Vagina (tissue), 2 donors: ENCODE measurements around the gene EXPH5. TPM values are rescaled to one million over a fixed set of nuclear protein-coding genes. Genes with fewer than 3 reads are reported as not detected.
A peak's percentile ranks its signal among the peaks of the same experiment; 100 is the strongest.
"Not testable (repeated sequence)": the region's sequence is repeated elsewhere in the genome, so short reads cannot be mapped to it uniquely, and the experiment has no call there.

Experiments
- DNase-seq, 2 donors: peaks; one replicate each; pipeline ENCODE4 v3.0.0-alpha.2; 2017; ENCODE audit errors: extremely low spot score in 2 of 2
- H3K27ac ChIP-seq: fragments of 200-600 bp; sonication (generic); one replicate; pipeline ENCODE4 v1.5.1; 2019
- H3K27me3 ChIP-seq: fragments of 200-600 bp; sonication (generic); one replicate; pipeline ENCODE4 v1.5.1; 2019
- H3K36me3 ChIP-seq, 2 donors: fragments of 200-600 bp; sonication (generic); one replicate each; pipeline ENCODE4 v1.5.1; 2017 to 2019
- H3K4me1 ChIP-seq: fragments of 200-600 bp; sonication (generic); one replicate; pipeline ENCODE4 v1.5.1; 2019
- H3K4me3 ChIP-seq, 2 donors: fragments of 200-600 bp; sonication (generic); 1 replicate in 1 of 2; 2 replicates in 1 of 2; pipeline ENCODE4 v1.5.1; 2016 to 2019
- H3K9me3 ChIP-seq: fragments of 200-600 bp; sonication (generic); one replicate; pipeline ENCODE4 v1.5.1; 2019
- CTCF ChIP-seq, 3 experiments: fragments of 450-650 bp in 2 of 3; fragments of 200-600 bp in 1 of 3; sonication (generic) in 1 of 3; IDR thresholded peaks; one replicate each; pipeline ENCODE4 v1.5.1; 2017 to 2019; ENCODE audit warnings: antibody characterized with exemption in 3 of 3, mild to moderate bottlenecking in 2 of 3, moderate library complexity in 2 of 3
- POLR2A ChIP-seq, 2 donors: fragments of 450-650 bp; IDR thresholded peaks; one replicate each; pipeline ENCODE4 v1.6.1; 2017; ENCODE audit warnings: antibody characterized with exemption in 2 of 2, mild to moderate bottlenecking in 2 of 2, moderate library complexity in 2 of 2
- POLR2AphosphoS5 ChIP-seq, 2 donors: sonication (generic); formaldehyde crosslinking; IDR thresholded peaks; one replicate each; pipeline ENCODE4 v1.9.0; 2017; ENCODE audit warnings: antibody characterized with exemption in 2 of 2, mild to moderate bottlenecking in 2 of 2, low read depth in 1 of 2; ENCODE audit not compliant: insufficient read depth in 1 of 2
- intact Hi-C: fragments of 100-400 bp; cut with DNase I; formaldehyde crosslinking; loops from one replicate; pipeline ENCODE4 v1.15.1; 2023
- total RNA-seq: library from RNA; depleted of rRNA; stranded (reverse); fragments of >200 nt; gene quantifications from one replicate; pipeline ENCODE4 v1.2.3, GENCODE V29; 2016

The EXPH5 gene
- total RNA-seq: 16.7 TPM

GRCh38 chr11:108593214-108593922 lies at the start of gene EXPH5:
Gene EXPH5, minus strand, starts transcription at chr11:108593768. Its CDS starts 232 bp downstream, at chr11:108593536.
- intact Hi-C loops: no loop called here
- peaks cover 8% of the 10 kb centered on the region for H3K4me1 ChIP-seq
- peak within 1 kb of the TSS; percentile 32 for H3K27ac ChIP-seq
- no peaks in the 10 kb centered on the region for H3K36me3 ChIP-seq
- no peaks in the 10 kb centered on the region for H3K9me3 ChIP-seq
- peak in 1 of 2 donors; percentile 92 for DNase-seq
- no peaks in the 10 kb centered on the region for H3K27me3 ChIP-seq
- TF ChIP-seq POLR2AphosphoS5 (IDR thresholded peaks at IDR 0.05; ENCODE audit: insufficient read depth in 1 of 2, low read depth in 1 of 2): peak; percentile 35 to 41
- TF ChIP-seq POLR2A (IDR thresholded peaks at IDR 0.05): peak in 1 of 2 donors; percentile 27
- no peak for TF ChIP-seq CTCF (IDR thresholded peaks at IDR 0.05)
- H3K4me3 ChIP-seq: peak within 1 kb of the TSS; percentile 56 to 68

GRCh38 chr11:108641752-108642151 lies 48.2 kb upstream of the EXPH5 start:
- H3K27ac ChIP-seq, intact Hi-C loops, H3K36me3 ChIP-seq, H3K4me3 ChIP-seq, H3K4me1 ChIP-seq, H3K27me3 ChIP-seq, H3K9me3 ChIP-seq, DNase-seq: not testable (repeated sequence)

GRCh38 chr11:108639146-108639545 lies 45.6 kb upstream of the EXPH5 start:
- Histone ChIP-seq H3K27me3 (no peaks in the 10 kb centered on the region), H3K27ac (no peak overlapping the region), H3K36me3 (no peaks in the 10 kb centered on the region), H3K4me1 (no peaks in the 10 kb centered on the region), H3K9me3 (no peaks in the 10 kb centered on the region), H3K4me3 (no peak overlapping the region)
- intact Hi-C loops: no loop called here
- TF ChIP-seq POLR2AphosphoS5 (IDR thresholded peaks at IDR 0.05; ENCODE audit: insufficient read depth in 1 of 2, low read depth in 1 of 2) (no peak), CTCF (IDR thresholded peaks at IDR 0.05) (no peak), POLR2A (IDR thresholded peaks at IDR 0.05) (no peak)
- no peak for DNase-seq

- no peak for DNase-seq
- Histone ChIP-seq H3K36me3 (no peaks in the 10 kb centered on the region), H3K9me3 (no peaks in the 10 kb centered on the region), H3K27me3 (no peaks in the 10 kb centered on the region), H3K27ac (no peak overlapping the region), H3K4me1 (no peaks in the 10 kb centered on the region), H3K4me3 (no peak overlapping the region)
- intact Hi-C loops: no loop called here
- TF ChIP-seq POLR2A (IDR thresholded peaks at IDR 0.05): no peak
Observed at GRCh38 chr11:108636222-108636621, 42.7 kb upstream of the EXPH5 start.

- Histone ChIP-seq H3K4me1 (no peaks in the 10 kb centered on the region), H3K27ac (no peak overlapping the region), H3K9me3 (no peaks in the 10 kb centered on the region), H3K4me3 (no peak overlapping the region), H3K36me3 (no peaks in the 10 kb centered on the region), H3K27me3 (no peaks in the 10 kb centered on the region)
- no peak for TF ChIP-seq POLR2A (IDR thresholded peaks at IDR 0.05)
- TF ChIP-seq POLR2AphosphoS5 (IDR thresholded peaks at IDR 0.05; ENCODE audit: insufficient read depth in 1 of 2, low read depth in 1 of 2): no peak
- no peak for TF ChIP-seq CTCF (IDR thresholded peaks at IDR 0.05)
- DNase-seq: no peak
- intact Hi-C loops: no loop called here
Observed at GRCh38 chr11:108635106-108635505, 41.5 kb upstream of the EXPH5 start.

- no peak for DNase-seq
- Histone ChIP-seq H3K4me3 (no peak overlapping the region), H3K27me3 (no peaks in the 10 kb centered on the region), H3K27ac (no peak overlapping the region), H3K9me3 (no peaks in the 10 kb centered on the region), H3K36me3 (no peaks in the 10 kb centered on the region), H3K4me1 (no peaks in the 10 kb centered on the region)
- intact Hi-C loops: no loop called here
- TF ChIP-seq POLR2A (IDR thresholded peaks at IDR 0.05) (no peak), POLR2AphosphoS5 (IDR thresholded peaks at IDR 0.05; ENCODE audit: insufficient read depth in 1 of 2, low read depth in 1 of 2) (no peak), CTCF (IDR thresholded peaks at IDR 0.05) (no peak)
Observed at GRCh38 chr11:108632041-108632704, 38.6 kb upstream of the EXPH5 start.
